T-cell (primary cell): ENCODE data around the gene BDKRB1. TPM values are rescaled to one million over a fixed set of nuclear protein-coding genes. Genes with fewer than 3 reads are reported as not detected.

ENCODE experiments used
- ATAC-seq, 4 experiments: fragments of 200-7000 bp in 3 of 4; fragments of 150-1000 bp in 1 of 4; cut with Tn5 transposase; replicated peaks in 1 of 4; 1 replicate in 3 of 4; 2 replicates in 1 of 4; pipeline ENCODE4 v1.10.0; 2021; ENCODE audit warnings: moderate library complexity in 3 of 4, mild to moderate bottlenecking in 2 of 4, moderate number of reproducible peaks in 1 of 4
- CTCF ChIA-PET, 2 donors: fragments of 300-600 bp; sonication (Branson Sonifier 250); formaldehyde crosslinking; loops; one replicate each; lab custom pipeline; 2022; ENCODE audit warnings: antibody characterized with exemption in 2 of 2; lab: Charles Lee
- POLR2A ChIA-PET, 2 donors: fragments of 300-600 bp; sonication (Branson Sonifier 250); formaldehyde crosslinking; loops; one replicate each; lab custom pipeline; 2022; ENCODE audit warnings: antibody characterized with exemption in 2 of 2; lab: Charles Lee
- DNase-seq, 35 experiments: peaks; one replicate each; pipeline versions ENCODE4 v3.0.0 to v3.0.0-alpha.2; 2013 to 2023
- H3K27ac ChIP-seq: one replicate; pipeline ENCODE4 v1.5.1; 2013; ENCODE audit warnings: low read length
- H3K27me3 ChIP-seq, 2 experiments: replicated peaks in 1 of 2; 1 replicate in 1 of 2; 2 replicates in 1 of 2; pipeline versions ENCODE4 v1.6.1 to v1.7.0; 2013; ENCODE audit warnings: low read length in 1 of 2, mixed read lengths in 1 of 2; ENCODE audit not compliant: control insufficient read depth in 2 of 2, insufficient read depth in 2 of 2; ENCODE audit errors: extremely low read depth in 1 of 2
- H3K36me3 ChIP-seq, 2 donors: 1 replicate in 1 of 2; 2 replicates in 1 of 2; pipeline versions ENCODE4 v1.6.1 to v1.7.0; 2013; ENCODE audit warnings: low read length in 1 of 2; ENCODE audit not compliant: control insufficient read depth in 2 of 2, insufficient read depth in 1 of 2; ENCODE audit errors: extremely low read depth in 1 of 2
- H3K4me1 ChIP-seq, 2 experiments: 1 replicate in 1 of 2; 2 replicates in 1 of 2; pipeline versions ENCODE4 v1.6.1 to v1.7.0; 2013; ENCODE audit warnings: low read length in 2 of 2, mixed read lengths in 1 of 2; ENCODE audit not compliant: insufficient read depth in 2 of 2, control insufficient read depth in 1 of 2; ENCODE audit errors: extremely low read depth in 1 of 2
- H3K4me3 ChIP-seq, 2 donors: 1 replicate in 1 of 2; 2 replicates in 1 of 2; pipeline versions ENCODE4 v1.5.1 to v1.7.0; 2013; ENCODE audit warnings: mild to moderate bottlenecking in 2 of 2, low read length in 1 of 2, moderate library complexity in 1 of 2; ENCODE audit not compliant: control insufficient read depth in 1 of 2; ENCODE audit errors: extremely low read depth in 1 of 2
- H3K9me3 ChIP-seq: 2 replicates; pipeline ENCODE4 v1.7.0; 2013
- H3K27ac Mint-ChIP-seq, 2 donors: one replicate each; pipeline ENCODE4 v1.8.0; 2020 to 2021; ENCODE audit warnings: mild to moderate bottlenecking in 2 of 2, mixed read lengths in 2 of 2
- H3K27me3 Mint-ChIP-seq, 2 donors: one replicate each; pipeline ENCODE4 v1.8.0; 2021 to 2022; ENCODE audit warnings: mixed read lengths in 2 of 2
- H3K36me3 Mint-ChIP-seq: one replicate; pipeline ENCODE4 v1.8.0; 2021; ENCODE audit warnings: mixed read lengths
- H3K4me1 Mint-ChIP-seq, 3 donors: one replicate each; pipeline ENCODE4 v1.8.0; 2020 to 2022; ENCODE audit warnings: mixed read lengths in 3 of 3, mild to moderate bottlenecking in 1 of 3
- H3K4me3 Mint-ChIP-seq, 3 donors: one replicate each; pipeline ENCODE4 v1.8.0; 2020 to 2022; ENCODE audit warnings: mild to moderate bottlenecking in 3 of 3, mixed read lengths in 3 of 3, moderate library complexity in 3 of 3
- H3K9me3 Mint-ChIP-seq, 3 donors: one replicate each; pipeline ENCODE4 v1.8.0; 2020 to 2022; ENCODE audit warnings: mixed read lengths in 3 of 3
- WGBS: methylation state at CpG from one replicate; pipeline ENCODE4 v1.1.5; 2013; ENCODE audit warnings: missing lambda C conversion rate; ENCODE audit not compliant: insufficient coverage; 5-methylcytosine and 5-hydroxymethylcytosine counted together
- total RNA-seq, 35 experiments: library from RNA in 6 of 35; stranded (reverse) in 6 of 35; fragments of 120-200 nt in 1 of 35; gene quantifications; one replicate each; pipeline versions ENCODE4 v1.2.1 to v1.2.4 and lab custom pipeline; 2013 to 2026

BDKRB1 gene
- total RNA-seq, 5 donors from 2014 or later (not counting 1 experiment from before 2014, with no cell fraction given), result not detected

DNA sequence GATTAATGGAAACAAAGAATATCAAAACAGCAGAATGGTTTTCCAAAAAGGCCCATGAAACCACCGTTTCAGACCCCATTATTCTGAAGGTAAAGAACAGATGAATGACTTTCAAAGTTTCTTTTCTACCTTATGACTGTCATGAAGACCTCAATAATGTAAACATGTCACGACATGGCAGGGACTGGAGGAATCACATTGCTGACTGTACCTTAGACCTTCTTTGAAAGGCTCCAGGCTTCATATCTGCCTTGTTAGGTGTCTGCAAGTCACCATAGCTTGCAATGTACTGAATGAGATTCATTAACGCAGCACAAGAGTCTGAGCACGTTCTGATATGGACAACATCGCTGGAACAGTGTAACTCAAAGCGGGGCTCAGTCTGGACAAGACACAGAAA lies 54.9 kb downstream of the BDKRB1 start:
- Histone ChIP-seq H3K4me1 (no peaks in the 10 kb centered on the region), H3K9me3 (no peaks in the 10 kb centered on the region), H3K4me3 (no peak overlapping the region), H3K36me3 (peaks cover 10 to 67% of the 10 kb centered on the region in 2 donors), H3K27me3 (no peaks in the 10 kb centered on the region), H3K27ac (no peak overlapping the region)
- WGBS, result 100% methylated on average over 5 of the region's 6 CpGs
- ATAC-seq, result no peak
- no peak overlapping the region for H3K4me3 Mint-ChIP-seq
- H3K4me1 Mint-ChIP-seq, result no peaks in the 10 kb centered on the region
- no peak for DNase-seq
- peaks cover 66% of the 10 kb centered on the region for H3K36me3 Mint-ChIP-seq
- H3K27me3 Mint-ChIP-seq, result no peaks in the 10 kb centered on the region
- ChIA-PET POLR2A (no interaction called here), CTCF (no interaction called here)
- H3K9me3 Mint-ChIP-seq, result no peaks in the 10 kb centered on the region
- H3K27ac Mint-ChIP-seq, result no peak overlapping the region

Other genes with a start within 250 kb of the BDKRB1 start
- 1 to 10 TPM; 3.5 to 8.4 (median 5.2) TPM for gene C14orf132, start 216.8 kb upstream of the BDKRB1 start, total RNA-seq
- gene BDKRB2, start 51.4 kb upstream of the BDKRB1 start, total RNA-seq, result under 1 TPM in 2 of 5 donors, not detected in 3; 0.06 to 0.09 TPM
- 10 to 100 TPM; 27.7 to 37.3 (median 31.5) TPM for gene ATG2B, start 107.1 kb downstream of the BDKRB1 start, total RNA-seq
- gene GSKIP, start 107.3 kb downstream of the BDKRB1 start, total RNA-seq, result 10 to 100 TPM in 4 of 5 donors, 1 to 10 TPM in 1; 5.9 to 18.8 (median 15.0) TPM
- under 1 TPM in 2 of 5 donors, not detected in 3; 0.13 to 0.20 TPM for gene AK7, start 135.9 kb downstream of the BDKRB1 start, total RNA-seq
- 100 to 1,000 TPM; 168 to 207 (median 183) TPM for gene PAPOLA, start 246.2 kb downstream of the BDKRB1 start, total RNA-seq